GM12878 (cell line): Measurements from ENCODE around the gene KCNK13. TPM values are rescaled to one million over a fixed set of nuclear protein-coding genes. Genes with fewer than 3 reads are reported as not detected.
"Not testable (repeated sequence)": the region's sequence is repeated elsewhere in the genome, so short reads cannot be mapped to it uniquely, and the experiment has no call there.

ENCODE experiments used
- ATAC-seq: fragments of 200-7000 bp; cut with Tn5 transposase; 3 replicates; pipeline ENCODE4 v1.9.1; 2020; ENCODE audit warnings: mild to moderate bottlenecking, moderate library complexity
- BruUV-seq: library from RNA; stranded (reverse); fragments of 400-500 nt; replicated peaks from 2 replicates; lab custom pipeline; 2021; lab: Mats Ljungman, UMichigan
- CTCF ChIA-PET: fragments of 300-600 bp; sonication (Branson Sonifier 250); formaldehyde crosslinking; extraction: SDS; loops from one replicate; lab custom pipeline; 2021; ENCODE audit warnings: inconsistent platforms; lab: Yijun Ruan, JAX
- POLR2A ChIA-PET: fragments of 350-600 bp; formaldehyde crosslinking; extraction: SDS; loops from one replicate; lab custom pipeline; 2021; ENCODE audit warnings: inconsistent platforms; lab: Charles Lee
- RAD21 ChIA-PET: fragments of 300-600 bp; sonication (Branson Sonifier 250); formaldehyde crosslinking; loops from one replicate; lab custom pipeline; 2023; ENCODE audit warnings: antibody characterized with exemption; ENCODE audit not compliant: unreplicated experiment; lab: Charles Lee
- SMC1A ChIA-PET: fragments of 300-600 bp; sonication (Branson Sonifier 250); formaldehyde crosslinking; loops from one replicate; lab custom pipeline; 2023; ENCODE audit not compliant: unreplicated experiment, uncharacterized antibody; lab: Charles Lee
- DNase-seq: peaks from one replicate; pipeline ENCODE4 v3.0.0-alpha.2; 2011; ENCODE audit warnings: low read depth, low spot score
- FAIRE-seq: peaks from 3 replicates; lab custom pipeline; 2011; peaks lifted over from hg19 to GRCh38; lab: Jason Lieb, UNC
- H2AFZ ChIP-seq: 2 replicates; pipeline ENCODE4 v1.6.0; 2011; ENCODE audit warnings: low read depth, low read length, control low read depth; ENCODE audit not compliant: control insufficient read depth
- H3K27ac ChIP-seq: 2 replicates; pipeline ENCODE4 v1.5.1; 2011; ENCODE audit warnings: control low read depth; ENCODE audit not compliant: control insufficient read depth, insufficient read depth
- H3K27me3 ChIP-seq, 2 experiments: replicated peaks in 1 of 2; 2 replicates each; pipeline versions ENCODE4 v1.6.0 to v1.6.1; 2011; ENCODE audit warnings: low read length in 1 of 2; ENCODE audit not compliant: control insufficient read depth in 2 of 2, insufficient read depth in 2 of 2
- H3K36me3 ChIP-seq, 2 experiments: 2 replicates each; pipeline ENCODE4 v1.5.1; 2011; ENCODE audit warnings: low read length in 1 of 2; ENCODE audit not compliant: control insufficient read depth in 2 of 2, insufficient read depth in 2 of 2
- H3K4me1 ChIP-seq: 2 replicates; pipeline ENCODE4 v1.6.1; 2011; ENCODE audit warnings: mild to moderate bottlenecking, low read length, moderate library complexity, mixed read lengths; ENCODE audit not compliant: control insufficient read depth, insufficient read depth
- H3K4me2 ChIP-seq: 2 replicates; pipeline ENCODE4 v1.6.0; 2011; ENCODE audit warnings: control low read depth; ENCODE audit not compliant: control insufficient read depth, insufficient read depth
- H3K4me3 ChIP-seq: fragments of 200-600 bp; sonication (generic); 2 replicates; pipeline ENCODE4 v1.5.1; 2016
- H3K79me2 ChIP-seq: 2 replicates; pipeline ENCODE4 v1.6.0; 2011; ENCODE audit warnings: low read length; ENCODE audit not compliant: control insufficient read depth, insufficient read depth
- H3K9ac ChIP-seq: 2 replicates; pipeline ENCODE4 v1.8.0; 2011; ENCODE audit warnings: low read length, control low read depth, mixed read lengths; ENCODE audit not compliant: control insufficient read depth, insufficient read depth
- H3K9me3 ChIP-seq: replicated peaks from 3 replicates; pipeline ENCODE4 v1.5.1; 2011; ENCODE audit warnings: mild to moderate bottlenecking, low read length; ENCODE audit not compliant: control insufficient read depth, insufficient read depth
- H4K20me1 ChIP-seq: 2 replicates; pipeline ENCODE4 v1.6.0; 2011; ENCODE audit not compliant: control insufficient read depth, insufficient read depth
- BHLHE40 ChIP-seq, 2 experiments: fragments of 450-650 bp in 1 of 2; IDR thresholded peaks; 2 replicates each; pipeline ENCODE4 v1.6.1; 2011 to 2017; ENCODE audit warnings: low read depth in 2 of 2, borderline replicate concordance in 1 of 2, improper control_type of control experiment in 1 of 2, low read length in 1 of 2, mild to moderate bottlenecking in 1 of 2
- CEBPB ChIP-seq, 2 experiments: fragments of 150-350 bp in 1 of 2; IDR thresholded peaks; 2 replicates each; pipeline ENCODE4 v1.6.1; 2012 to 2014; ENCODE audit warnings: low read depth in 2 of 2, low read length in 2 of 2, borderline replicate concordance in 1 of 2, inconsistent platforms in 1 of 2
- HCFC1 ChIP-seq: fragments of 150-350 bp; IDR thresholded peaks from 2 replicates; pipeline ENCODE4 v1.6.1; 2014; ENCODE audit warnings: low read length
- HDAC6 ChIP-seq: fragments of 200-600 bp; sonication (generic); IDR thresholded peaks from one replicate; pipeline ENCODE4 v1.8.0; 2017; ENCODE audit warnings: antibody characterized with exemption; ENCODE audit not compliant: unreplicated experiment
- NR2C2 ChIP-seq: IDR thresholded peaks from 2 replicates; pipeline ENCODE4 v1.6.1; 2011; ENCODE audit warnings: borderline replicate concordance, low read depth; ENCODE audit not compliant: control insufficient read depth, insufficient read length
- RELB ChIP-seq: fragments of 450-650 bp; IDR thresholded peaks from 2 replicates; pipeline ENCODE4 v1.6.1; 2017; ENCODE audit warnings: low read depth, mild to moderate bottlenecking, moderate library complexity
- STAT1 ChIP-seq: fragments of 450-650 bp; conservative IDR thresholded peaks from 2 replicates; pipeline ENCODE4 v1.6.1; 2014; ENCODE audit warnings: antibody characterized with exemption, mild to moderate bottlenecking
- ZBTB4 ChIP-seq: fragments of 450-650 bp; formaldehyde crosslinking; IDR thresholded peaks from 2 replicates; pipeline ENCODE4 v1.4.0; 2022; ENCODE audit warnings: mild to moderate bottlenecking, moderate library complexity
- WGBS: methylation state at CpG from one replicate; pipeline ENCODE4 v1.1.6; 2016; ENCODE audit warnings: low lambda C conversion rate; ENCODE audit not compliant: insufficient replicate concordance, insufficient coverage; ENCODE audit errors: missing lambda C conversion rate; 5-methylcytosine and 5-hydroxymethylcytosine counted together
- in situ Hi-C: fragments of 300-500 bp; cut with MboI; formaldehyde crosslinking; loops from 9 replicates; pipeline ENCODE4 v1.14.3; 2018; ENCODE audit warnings: mixed read lengths
- intact Hi-C: fragments of 100-400 bp; cut with micrococcal nuclease; formaldehyde crosslinking; loops from one replicate; pipeline ENCODE4 v1.14.2; 2022; ENCODE audit not compliant: unreplicated experiment
- polyA plus RNA-seq, 11 experiments: library from polyadenylated mRNA; depleted of rRNA in 4 of 11; unstranded in 6 of 11; stranded (reverse) in 5 of 11; fragments of >200 nt; fragmentation: Nextera tagmentation in 4 of 11; fragmentation: Illumina TruSeq in 1 of 11; extraction: Ambion mirVana in 4 of 11; extraction: Trizol in 1 of 11; gene quantifications; 1 replicate in 1 of 11; 2 replicates in 10 of 11; pipeline versions ENCODE4 v1.2.1 to v1.2.3, GENCODE V29; 2011 to 2016; ENCODE audit warnings: inconsistent platforms in 2 of 11, missing spikeins in 2 of 11, low read depth in 1 of 11
- total RNA-seq, 4 experiments: library from RNA; depleted of rRNA in 3 of 4; stranded (reverse); fragments of >200 nt in 3 of 4; fragmentation: Illumina TruSeq in 1 of 4; extraction: Trizol in 1 of 4; gene quantifications; 2 replicates each; pipeline versions ENCODE4 v1.2.1 to v1.2.3, GENCODE V29; 2013 to 2021

KCNK13 gene
- total and polyA plus RNA-seq, 10 of the 15 experiments (the other 5 are each of a cell fraction or from before 2014, with no cell fraction given) = not detected

- no peak overlapping the region for H3K4me2 ChIP-seq
- ChIA-PET CTCF (interaction anchor here (1.2 kb wide), 1 partner anchor 52 kb away, joined by 3 read pairs; no protein-coding TSS in a partner anchor), SMC1A (no interaction called here), RAD21 (no interaction called here), POLR2A (no interaction called here)
- H4K20me1 ChIP-seq = no peaks in the 10 kb centered on the region
- no peaks in the 10 kb centered on the region for H3K79me2 ChIP-seq
- H3K4me1 ChIP-seq = no peaks in the 10 kb centered on the region
- no peak overlapping the region for H2AFZ ChIP-seq
- FAIRE-seq (no peak), DNase-seq (no peak), ATAC-seq (no peak)
- BruUV-seq = no TSS peak
- intact Hi-C loops = no loop called here
- WGBS = 96% methylated on average over 3 of the region's 3 CpGs
- H3K27me3 ChIP-seq = no peaks in the 10 kb centered on the region
- no peaks in the 10 kb centered on the region for H3K9me3 ChIP-seq
- no peak overlapping the region for H3K4me3 ChIP-seq
- in situ Hi-C loops = no loop called here
- H3K27ac ChIP-seq = no peak overlapping the region
- H3K9ac ChIP-seq = no peak overlapping the region
- H3K36me3 ChIP-seq = peaks cover 11 to 20% of the 10 kb centered on the region in 2 experiments
- TF ChIP-seq HCFC1 (no peak), NR2C2 (no peak), STAT1 (no peak), HDAC6 (no peak), CEBPB (IDR thresholded peaks at IDR 0.05; ENCODE audit: borderline replicate concordance in 1 of 2, low read depth in 2 of 2, low read length in 2 of 2) (no peak), RELB (no peak), BHLHE40 (IDR thresholded peaks at IDR 0.05; ENCODE audit: borderline replicate concordance in 1 of 2, low read depth in 2 of 2, low read length in 1 of 2) (no peak), ZBTB4 (CRISPR knock-in tag) (no peak)
Observed at GRCh38 chr14:90024910-90025309, 36.9 kb upstream of the KCNK13 start.

- in situ Hi-C loops, H3K79me2 ChIP-seq, H3K4me1 ChIP-seq, ATAC-seq, H3K27me3 ChIP-seq, FAIRE-seq, H3K9me3 ChIP-seq, intact Hi-C loops, H3K27ac ChIP-seq, H3K4me3 ChIP-seq, POLR2A ChIA-PET, H3K9ac ChIP-seq, H2AFZ ChIP-seq, CTCF ChIA-PET, DNase-seq, H3K4me2 ChIP-seq, RAD21 ChIA-PET, SMC1A ChIA-PET, H4K20me1 ChIP-seq, BruUV-seq: not testable (repeated sequence)
- 100% methylated on average over 1 of the region's 4 CpGs for WGBS
- H3K36me3 ChIP-seq = peaks cover 12 to 23% of the 10 kb centered on the region in 2 experiments
Observed at GRCh38 chr14:90026608-90027007, 35.2 kb upstream of the KCNK13 start.
